Fibroblast of skin of right quadriceps (primary cell): Measurements from ENCODE around the gene RIT2.
"Not testable (repeated sequence)": the region's sequence is repeated elsewhere in the genome, so short reads cannot be mapped to it uniquely, and the experiment has no call there.

Source experiments
- DNase-seq: peaks from one replicate; pipeline ENCODE4 v3.0.0-alpha.2; 2013

Gene RIT2

DNA sequence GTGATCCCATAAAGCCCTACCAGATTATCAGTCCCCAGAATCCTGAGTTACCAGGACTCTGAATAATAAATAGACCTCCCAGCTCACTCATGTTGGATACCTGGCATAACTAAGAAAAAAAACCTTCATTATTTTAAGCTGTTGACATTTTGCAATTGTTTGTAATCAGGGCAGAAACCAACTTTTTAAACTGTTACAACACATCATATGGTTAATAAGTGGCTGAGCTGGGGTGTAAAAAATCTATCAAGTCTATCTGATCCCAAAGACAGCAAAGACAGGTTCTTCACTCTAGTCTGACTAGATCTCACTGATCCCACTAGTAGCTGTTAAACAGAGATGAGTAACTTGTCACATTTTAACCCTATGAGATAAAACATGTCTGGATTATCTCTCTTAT, 370.3 kb downstream of the RIT2 start:
- no peak for DNase-seq

- no peak for DNase-seq
Observed at GRCh38 chr18:42743373-42744138, 371.9 kb downstream of the RIT2 start.

DNA sequence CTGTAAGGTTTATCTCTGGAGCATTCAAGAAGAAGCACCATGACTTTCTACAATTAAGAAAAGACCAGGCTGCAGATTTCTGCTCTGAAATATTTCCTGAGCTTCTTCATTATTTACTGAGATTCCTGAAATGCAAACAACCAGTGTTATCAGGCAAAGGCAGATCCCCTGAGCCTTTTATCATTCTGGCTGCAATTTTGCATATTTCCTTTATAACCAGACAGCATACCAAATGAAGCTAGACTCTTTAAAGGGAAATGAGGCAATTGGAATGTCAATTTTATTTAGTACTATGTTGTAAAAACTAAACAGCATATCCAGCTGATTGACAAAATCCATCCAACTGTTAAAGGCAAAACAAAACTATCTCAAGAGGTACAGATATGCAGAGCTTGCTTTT, 372.5 kb downstream of the RIT2 start:
- DNase-seq, result no peak

DNA sequence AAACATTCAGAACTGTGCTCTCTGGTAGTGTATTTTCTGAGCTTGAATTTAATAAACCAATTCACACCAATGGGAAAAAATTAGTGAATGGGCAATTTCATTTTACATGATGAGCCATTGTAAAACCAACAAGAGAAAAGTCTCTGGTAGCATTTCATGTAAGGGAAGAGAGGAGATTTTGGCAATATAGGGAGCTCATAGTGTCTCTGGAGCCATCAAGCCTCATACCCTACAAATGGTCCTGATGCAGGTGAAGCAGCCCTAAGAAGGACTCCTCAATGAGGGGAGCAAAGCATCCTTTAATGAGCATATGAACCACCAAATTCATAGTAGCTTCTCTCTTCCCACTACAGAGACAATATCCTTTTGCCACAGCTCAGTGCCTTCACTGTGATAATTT, 373.0 kb downstream of the RIT2 start:
- DNase-seq, result no peak

GRCh38 chr18:42741805-42742347, 373.6 kb downstream of the RIT2 start:
- DNase-seq, result not testable (repeated sequence)

DNA sequence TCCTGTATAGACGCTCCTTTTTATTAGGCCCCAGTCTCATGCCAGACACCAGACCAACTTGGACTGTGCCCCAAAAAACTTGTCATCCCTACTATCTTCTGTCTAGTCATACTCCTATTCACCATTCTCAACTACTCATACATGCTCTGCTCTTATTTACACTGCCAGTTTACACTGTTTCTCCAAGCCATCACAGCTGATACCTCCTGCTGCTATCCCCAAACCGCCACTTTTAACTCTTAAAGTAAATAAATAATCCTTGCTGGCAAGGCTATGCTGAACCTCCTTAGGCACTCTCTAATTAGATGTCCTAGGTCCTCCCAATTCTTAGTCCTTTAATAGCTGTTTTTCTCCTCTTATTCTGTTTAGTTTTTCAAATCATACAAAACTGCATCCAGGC, 374.2 kb downstream of the RIT2 start:
- DNase-seq, result not testable (repeated sequence)

DNA sequence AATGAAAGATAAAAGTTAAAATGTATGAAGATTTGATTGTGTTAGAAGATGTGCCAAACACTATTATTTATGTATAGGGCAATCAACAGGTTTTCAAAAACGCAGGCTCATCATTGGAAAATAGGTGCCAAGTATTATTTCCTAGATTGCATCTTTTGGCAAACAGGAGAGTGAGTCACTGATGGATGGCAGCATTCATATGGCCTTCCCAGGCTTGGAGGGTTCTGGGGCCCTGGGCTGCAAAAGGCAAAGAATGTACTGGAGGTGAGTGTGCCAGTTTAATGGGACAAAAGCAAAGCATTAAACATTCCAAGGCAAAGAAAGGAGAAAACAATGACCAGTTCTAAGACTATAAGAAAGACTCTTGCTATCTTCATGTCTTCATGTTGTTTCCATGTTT, 379.4 kb downstream of the RIT2 start:
- DNase-seq, result no peak

GRCh38 chr18:42734520-42734919, 381.0 kb downstream of the RIT2 start:
- no peak for DNase-seq

DNA sequence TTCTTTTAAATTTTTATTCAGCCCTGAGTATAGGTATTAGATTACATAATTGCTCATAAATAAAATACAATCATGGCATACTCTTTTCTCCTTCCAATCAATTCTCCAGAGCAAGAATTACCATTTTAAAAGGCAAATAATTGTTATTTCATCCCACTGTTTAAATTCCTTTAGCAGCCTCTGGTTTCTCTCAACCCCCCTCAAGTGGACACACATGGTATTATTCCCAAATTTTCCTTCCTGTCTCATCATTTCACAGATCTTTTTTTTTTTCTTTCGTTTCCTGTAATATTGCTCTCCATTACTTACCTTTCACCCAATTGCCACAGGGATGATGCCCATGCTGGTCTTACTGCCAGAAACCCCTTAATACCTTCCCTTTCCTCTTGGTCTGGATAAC, 385.2 kb downstream of the RIT2 start:
- DNase-seq, result no peak

GRCh38 chr18:42719221-42719620, 396.3 kb downstream of the RIT2 start:
- DNase-seq, result no peak

DNA sequence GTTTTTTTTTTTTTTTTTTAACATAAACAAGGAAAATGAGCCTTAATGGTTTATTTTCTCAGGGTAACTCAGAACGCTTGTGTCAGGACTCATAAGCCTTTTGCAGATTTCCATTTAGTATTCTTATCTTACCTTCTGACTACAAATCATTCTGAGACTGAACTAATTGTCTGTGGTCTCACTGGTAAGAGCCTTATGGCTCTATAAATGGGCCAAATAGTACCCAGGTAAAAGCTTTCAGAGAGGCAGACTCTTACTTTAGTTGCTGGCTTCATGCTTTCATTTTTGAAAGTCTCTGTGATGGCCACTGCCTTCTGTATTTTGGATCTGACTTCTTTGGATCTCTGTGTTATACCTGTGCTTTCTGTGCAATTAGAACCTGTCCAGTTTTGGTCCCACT, 403.4 kb downstream of the RIT2 start:
- DNase-seq, result no peak

GRCh38 chr18:42707080-42707479, 408.4 kb downstream of the RIT2 start:
- DNase-seq, result no peak

- DNase-seq, result no peak
Observed at GRCh38 chr18:42706618-42707017, 408.9 kb downstream of the RIT2 start.

GRCh38 chr18:42706029-42706608, 409.4 kb downstream of the RIT2 start:
- DNase-seq, result no peak
